Measurements from ENCODE around the gene DGKG.

The DGKG gene

DNA sequence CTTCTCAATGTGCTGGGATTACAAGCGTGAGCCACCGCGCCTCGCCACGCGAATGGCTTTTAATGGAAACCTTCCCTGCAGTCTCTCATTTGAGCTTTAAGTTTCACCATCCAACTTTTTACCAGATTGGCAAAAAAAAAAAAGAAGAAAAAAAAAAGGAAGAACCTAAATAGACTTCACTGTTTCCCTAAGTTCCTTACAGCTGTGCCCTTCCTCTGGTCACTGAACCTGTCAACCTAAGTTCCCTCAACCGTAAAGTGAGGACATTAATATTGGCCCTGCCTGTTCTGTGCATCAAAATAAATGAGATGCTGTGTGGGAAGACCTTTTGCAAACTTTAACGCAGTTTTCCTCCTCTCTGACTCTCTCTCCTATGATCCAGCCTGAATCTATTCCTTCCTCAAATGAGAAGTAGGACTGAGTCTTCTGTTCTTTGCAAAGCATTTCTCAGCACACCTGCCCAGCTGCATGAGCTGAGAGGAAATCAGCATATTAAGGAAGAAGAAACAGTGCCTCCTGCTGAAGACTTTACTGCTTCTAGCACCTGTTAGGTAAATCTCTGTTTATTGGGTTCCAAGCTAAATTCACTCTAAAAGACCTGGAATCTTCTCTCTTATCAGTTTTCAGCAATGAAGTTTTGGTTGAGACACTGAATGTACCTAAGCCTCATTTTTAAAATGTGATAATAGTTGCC lies 153.6 kb downstream of the DGKG start:
- Histone ChIP-seq H3K9me2 (replicated peaks; ENCODE audit: low read depth, low read length) (no peaks in the 10 kb centered on the region), H3K4me2 (ENCODE audit: low read depth, low read length, poor library complexity, severe bottlenecking) (no peak overlapping the region), H3K36me3 (ENCODE audit: insufficient read depth, low read length) (no peaks in the 10 kb centered on the region), H3K4me3 (ENCODE audit: low read length, poor library complexity, severe bottlenecking) (no peak overlapping the region), H3K9ac (ENCODE audit: low read depth, low read length, poor library complexity, severe bottlenecking) (no peak overlapping the region), H4K20me1 (ENCODE audit: insufficient read depth, low read length, poor library complexity, severe bottlenecking) (no peaks in the 10 kb centered on the region), H3K4me1 (ENCODE audit: insufficient read depth, low read length, poor library complexity, severe bottlenecking) (peaks cover 20% of the 10 kb centered on the region), H3K79me2 (ENCODE audit: insufficient read depth, low read length) (no peaks in the 10 kb centered on the region), H3F3A (ENCODE audit: low read depth) (no peaks in the 10 kb centered on the region), H2AFZ (ENCODE audit: low read length) (no peak overlapping the region), H3K9me3 (ENCODE audit: insufficient read depth, low read depth, low read length) (no peaks in the 10 kb centered on the region), H3K27me3 (ENCODE audit: insufficient read depth, low read length, poor library complexity, severe bottlenecking) (no peaks in the 10 kb centered on the region)
- no peak for TF ChIP-seq EZH2phosphoT487 (IDR thresholded peaks at IDR 0.05; ENCODE audit: borderline replicate concordance)
- TF ChIP-seq, protein P1, sequence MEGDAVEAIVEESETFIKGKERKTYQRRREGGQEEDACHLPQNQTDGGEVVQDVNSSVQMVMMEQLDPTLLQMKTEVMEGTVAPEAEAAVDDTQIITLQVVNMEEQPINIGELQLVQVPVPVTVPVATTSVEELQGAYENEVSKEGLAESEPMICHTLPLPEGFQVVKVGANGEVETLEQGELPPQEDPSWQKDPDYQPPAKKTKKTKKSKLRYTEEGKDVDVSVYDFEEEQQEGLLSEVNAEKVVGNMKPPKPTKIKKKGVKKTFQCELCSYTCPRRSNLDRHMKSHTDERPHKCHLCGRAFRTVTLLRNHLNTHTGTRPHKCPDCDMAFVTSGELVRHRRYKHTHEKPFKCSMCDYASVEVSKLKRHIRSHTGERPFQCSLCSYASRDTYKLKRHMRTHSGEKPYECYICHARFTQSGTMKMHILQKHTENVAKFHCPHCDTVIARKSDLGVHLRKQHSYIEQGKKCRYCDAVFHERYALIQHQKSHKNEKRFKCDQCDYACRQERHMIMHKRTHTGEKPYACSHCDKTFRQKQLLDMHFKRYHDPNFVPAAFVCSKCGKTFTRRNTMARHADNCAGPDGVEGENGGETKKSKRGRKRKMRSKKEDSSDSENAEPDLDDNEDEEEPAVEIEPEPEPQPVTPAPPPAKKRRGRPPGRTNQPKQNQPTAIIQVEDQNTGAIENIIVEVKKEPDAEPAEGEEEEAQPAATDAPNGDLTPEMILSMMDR (conservative IDR thresholded peaks at IDR 0.05; ENCODE audit: low read length), result peak; percentile 66

GRCh38 chr3:186207515-186207914 lies 154.5 kb downstream of the DGKG start:
- no peak overlapping the region for H3K4me2 ChIP-seq (ENCODE audit: low read depth, low read length, poor library complexity, severe bottlenecking)
- no peak overlapping the region for H3K4me3 ChIP-seq (ENCODE audit: low read length, poor library complexity, severe bottlenecking)
- no peaks in the 10 kb centered on the region for H3K9me2 ChIP-seq (replicated peaks; ENCODE audit: low read depth, low read length)
- no peaks in the 10 kb centered on the region for H3K79me2 ChIP-seq (ENCODE audit: insufficient read depth, low read length)
- no peaks in the 10 kb centered on the region for H3K27me3 ChIP-seq (ENCODE audit: insufficient read depth, low read length, poor library complexity, severe bottlenecking)
- H3K4me1 ChIP-seq (ENCODE audit: insufficient read depth, low read length, poor library complexity, severe bottlenecking), result peaks cover 20% of the 10 kb centered on the region
- H3K9me3 ChIP-seq (ENCODE audit: insufficient read depth, low read depth, low read length), result no peaks in the 10 kb centered on the region
- TF ChIP-seq, protein P1 (conservative IDR thresholded peaks at IDR 0.05; ENCODE audit: low read length), result no peak
- no peak for TF ChIP-seq EZH2phosphoT487 (IDR thresholded peaks at IDR 0.05; ENCODE audit: borderline replicate concordance)
- H4K20me1 ChIP-seq (ENCODE audit: insufficient read depth, low read length, poor library complexity, severe bottlenecking), result no peaks in the 10 kb centered on the region
- H3K36me3 ChIP-seq (ENCODE audit: insufficient read depth, low read length), result no peaks in the 10 kb centered on the region
- no peak overlapping the region for H3K9ac ChIP-seq (ENCODE audit: low read depth, low read length, poor library complexity, severe bottlenecking)
- no peak overlapping the region for H2AFZ ChIP-seq (ENCODE audit: low read length)
- no peaks in the 10 kb centered on the region for H3F3A ChIP-seq (ENCODE audit: low read depth)

- Histone ChIP-seq H3K79me2 (ENCODE audit: insufficient read depth, low read length) (no peaks in the 10 kb centered on the region), H3K4me2 (ENCODE audit: low read depth, low read length, poor library complexity, severe bottlenecking) (no peak overlapping the region), H3K9me2 (replicated peaks; ENCODE audit: low read depth, low read length) (no peaks in the 10 kb centered on the region), H3K9ac (ENCODE audit: low read depth, low read length, poor library complexity, severe bottlenecking) (no peak overlapping the region), H3K9me3 (ENCODE audit: insufficient read depth, low read depth, low read length) (no peaks in the 10 kb centered on the region), H3K27me3 (ENCODE audit: insufficient read depth, low read length, poor library complexity, severe bottlenecking) (no peaks in the 10 kb centered on the region), H3F3A (ENCODE audit: low read depth) (no peaks in the 10 kb centered on the region), H3K4me3 (ENCODE audit: low read length, poor library complexity, severe bottlenecking) (no peak overlapping the region), H3K36me3 (ENCODE audit: insufficient read depth, low read length) (no peaks in the 10 kb centered on the region), H4K20me1 (ENCODE audit: insufficient read depth, low read length, poor library complexity, severe bottlenecking) (no peaks in the 10 kb centered on the region), H2AFZ (ENCODE audit: low read length) (no peak overlapping the region), H3K4me1 (ENCODE audit: insufficient read depth, low read length, poor library complexity, severe bottlenecking) (no peaks in the 10 kb centered on the region)
- TF ChIP-seq, protein P1 (conservative IDR thresholded peaks at IDR 0.05; ENCODE audit: low read length), result no peak
- TF ChIP-seq EZH2phosphoT487 (IDR thresholded peaks at IDR 0.05; ENCODE audit: borderline replicate concordance), result no peak
Observed at GRCh38 chr3:186200726-186201125, 161.3 kb downstream of the DGKG start.
